ENCODE measurements around the gene PPP1R36. TPM values are rescaled to one million over a fixed set of nuclear protein-coding genes. Genes with fewer than 3 reads are reported as not detected.
"Not testable (repeated sequence)": the region's sequence is repeated elsewhere in the genome, so short reads cannot be mapped to it uniquely, and the experiment has no call there.

PPP1R36 gene
- 0.10 and 0.89 TPM in 2 replicates for total RNA-seq (2014; rRNA removed; shearing (Covaris generic))

DNA sequence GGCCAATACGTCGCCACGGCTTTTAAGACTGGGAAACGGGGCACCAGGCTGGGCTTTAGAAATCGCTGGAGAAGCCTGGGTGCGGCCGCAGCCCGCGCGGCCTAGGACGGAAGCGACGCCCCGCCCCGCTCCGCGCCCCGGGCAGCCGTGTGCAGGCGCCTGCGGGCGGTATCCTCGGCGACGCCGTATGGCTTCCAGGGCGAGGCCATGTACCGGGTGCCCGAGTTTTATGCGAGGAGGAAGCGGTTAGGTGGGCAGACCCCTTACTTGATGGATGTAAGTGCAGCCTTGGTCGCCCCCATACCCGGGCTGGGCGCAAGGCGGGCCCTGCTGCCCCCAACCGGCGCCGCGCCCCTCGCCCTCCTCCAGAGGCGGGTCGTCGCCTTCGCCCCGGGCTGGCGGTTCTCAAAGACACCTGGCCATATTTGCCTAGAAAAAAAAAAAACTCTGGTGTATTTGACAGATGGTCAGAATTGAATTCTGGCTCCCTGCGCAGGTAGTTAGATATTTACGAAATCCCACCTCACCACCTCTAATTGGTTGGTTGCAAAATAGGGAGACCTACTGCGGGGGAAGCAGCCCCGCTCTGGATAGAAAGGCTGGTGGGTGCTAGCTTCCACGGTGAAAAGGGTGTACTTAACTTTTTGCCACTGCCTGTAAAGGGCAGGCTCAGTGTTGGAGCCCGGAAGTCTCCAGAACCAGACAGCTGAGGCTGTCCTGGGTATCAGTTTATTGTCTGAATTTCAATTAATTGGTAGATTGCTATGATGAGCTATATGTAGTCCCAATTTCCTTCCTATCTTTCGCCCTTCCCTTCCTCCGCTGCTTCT is at the start of gene PPP1R36:
Gene PPP1R36 (plus strand): TSS at position 171 of the 830 bp plus-strand sequence. CDS start 37 bp downstream, at position 208.
- peak; percentile 41 for DNase-seq (ENCODE audit: low read depth)

GRCh38 chr14:64500088-64500487 is 49.7 kb upstream of the PPP1R36 start:
- DNase-seq (ENCODE audit: low read depth), result no peak

DNA sequence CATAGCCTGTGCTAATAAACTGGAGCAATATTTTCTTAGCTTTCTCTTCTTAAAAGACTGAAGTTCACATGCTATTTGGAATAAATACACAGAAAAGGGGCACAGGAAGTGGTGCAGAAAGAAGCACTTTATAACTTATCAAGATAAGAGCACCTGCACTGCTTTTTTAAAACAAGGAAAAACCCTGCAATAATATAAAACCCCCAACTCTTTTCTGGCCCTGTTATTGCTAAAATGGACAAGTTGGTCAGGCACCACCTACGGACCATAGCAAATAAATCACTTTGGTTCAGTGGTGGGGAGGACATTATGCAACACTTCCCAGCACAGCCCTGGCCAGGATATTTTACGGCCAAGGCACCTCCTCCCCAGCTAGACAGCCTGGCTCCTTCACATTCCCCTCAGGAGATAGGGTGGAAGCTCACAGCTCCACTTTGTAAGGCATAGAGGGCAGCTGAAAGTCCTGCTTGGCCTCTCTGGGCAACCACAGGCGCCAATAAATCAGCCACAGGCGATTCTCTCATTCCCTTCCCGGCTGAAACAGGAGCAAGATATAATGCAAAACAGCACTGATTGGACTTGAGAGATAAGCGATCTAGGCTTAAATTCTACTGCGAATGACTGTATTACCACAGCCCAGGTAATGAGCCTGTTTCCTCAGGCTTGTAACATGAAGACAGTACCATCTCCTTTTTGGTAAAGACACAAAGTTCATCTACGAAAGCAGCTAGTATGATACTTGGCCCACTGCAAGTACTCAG is 48.2 kb upstream of the PPP1R36 start:
- DNase-seq (ENCODE audit: low read depth), result peak; percentile 97

DNA sequence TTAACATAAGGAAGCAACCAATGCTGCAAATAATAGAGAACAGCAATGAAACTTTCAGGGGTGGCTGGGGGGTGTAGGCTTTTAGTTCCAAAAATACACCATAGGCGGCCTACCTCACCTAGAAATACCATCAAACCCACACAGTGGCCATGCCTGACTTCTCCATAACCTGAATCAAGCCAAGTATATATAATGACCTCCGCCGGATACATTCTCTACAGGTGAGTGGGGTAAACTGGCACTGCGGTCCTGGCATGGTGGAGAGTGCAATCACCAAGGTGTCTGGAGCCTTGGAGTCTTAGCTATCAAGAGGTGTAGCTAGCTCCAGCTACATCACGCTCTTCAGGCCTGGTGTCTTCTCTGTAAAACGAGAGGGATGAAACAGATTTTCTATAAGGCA is 47.3 kb upstream of the PPP1R36 start:
- DNase-seq (ENCODE audit: low read depth), result peak; percentile 6

- peak; percentile 22 for DNase-seq (ENCODE audit: low read depth)
These were observed 46.8 kb upstream of the PPP1R36 start for GRCh38 chr14:64502887-64503433.

- peak; percentile 93 for DNase-seq (ENCODE audit: low read depth)
These were observed 46.1 kb upstream of the PPP1R36 start, which contains the start of gene ZBTB25 for GRCh38 chr14:64503434-64504309. Gene ZBTB25 (minus strand): TSS chr14:64503838. CDS start chr14:64490533, 13,305 bp downstream.

GRCh38 chr14:64504310-64504896 is 45.4 kb upstream of the PPP1R36 start, which contains the start of gene ZBTB1:
Gene ZBTB1 (plus strand): TSS chr14:64504770. CDS start chr14:64521505, 16,735 bp downstream.
- DNase-seq (ENCODE audit: low read depth), result peak; percentile 78

DNA sequence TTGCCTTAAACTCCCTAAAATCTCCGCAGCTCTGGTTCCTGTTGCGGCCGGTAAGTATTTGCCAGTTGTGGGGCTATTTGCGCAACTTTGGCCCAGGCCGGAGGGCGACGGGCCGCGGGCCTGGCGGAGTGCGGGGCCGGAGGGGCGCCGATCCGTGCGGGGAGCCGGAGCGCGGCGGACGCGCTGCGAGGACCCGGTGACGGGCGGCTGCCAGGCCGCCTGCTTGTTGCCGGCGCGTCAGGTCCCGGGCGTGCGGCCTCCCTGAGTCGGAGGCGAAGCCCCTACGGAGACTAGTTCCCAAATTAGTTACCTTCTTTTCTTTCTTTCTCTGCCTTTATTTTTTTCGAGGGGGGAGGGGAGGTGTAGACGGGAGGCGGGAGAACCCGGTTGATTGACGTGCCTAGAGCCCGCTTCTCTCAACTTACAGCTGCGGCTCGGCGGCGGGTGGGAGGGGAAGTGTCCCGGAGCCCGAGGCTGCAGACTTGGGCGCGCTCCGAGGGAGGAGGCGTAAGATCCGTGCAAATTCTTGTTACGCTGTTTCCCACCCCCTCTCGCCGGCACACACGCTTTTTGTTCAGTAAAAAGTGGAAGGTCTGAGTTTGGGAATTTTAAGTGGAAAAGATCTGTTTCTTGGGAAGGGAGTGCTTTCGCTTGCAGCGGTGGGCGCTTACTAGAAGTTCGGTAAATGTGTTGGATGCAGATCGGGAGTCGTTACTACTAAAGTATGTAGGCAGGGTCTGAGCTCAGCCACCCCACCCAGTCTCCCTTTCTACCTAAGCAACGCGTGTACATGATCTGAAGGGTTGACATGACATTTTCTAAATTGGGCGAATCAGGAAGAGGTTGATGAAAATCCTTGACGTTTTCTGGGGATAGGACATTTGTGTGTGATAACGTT is 44.6 kb upstream of the PPP1R36 start:
- peak; percentile 89 for DNase-seq (ENCODE audit: low read depth)

DNA sequence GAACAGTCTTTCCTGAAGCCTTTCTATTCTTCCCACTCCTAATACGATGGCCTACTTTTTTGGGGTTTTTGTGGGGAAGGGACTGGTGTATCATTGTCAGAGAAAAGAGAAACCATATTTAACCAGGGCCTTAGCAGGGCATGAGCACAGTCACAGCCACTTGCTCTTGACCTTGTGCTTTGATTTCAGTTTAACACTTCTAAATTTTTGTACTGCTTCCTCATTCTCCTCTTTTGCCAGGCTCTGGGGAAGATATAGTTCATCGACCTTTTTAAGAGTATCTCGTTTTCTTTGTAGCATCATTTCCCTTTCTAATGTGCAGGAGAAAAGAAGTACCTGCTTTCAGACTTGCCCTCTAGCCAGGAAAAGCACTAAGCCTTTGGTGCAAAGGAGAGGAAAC is 43.0 kb upstream of the PPP1R36 start:
- no peak for DNase-seq (ENCODE audit: low read depth)

DNA sequence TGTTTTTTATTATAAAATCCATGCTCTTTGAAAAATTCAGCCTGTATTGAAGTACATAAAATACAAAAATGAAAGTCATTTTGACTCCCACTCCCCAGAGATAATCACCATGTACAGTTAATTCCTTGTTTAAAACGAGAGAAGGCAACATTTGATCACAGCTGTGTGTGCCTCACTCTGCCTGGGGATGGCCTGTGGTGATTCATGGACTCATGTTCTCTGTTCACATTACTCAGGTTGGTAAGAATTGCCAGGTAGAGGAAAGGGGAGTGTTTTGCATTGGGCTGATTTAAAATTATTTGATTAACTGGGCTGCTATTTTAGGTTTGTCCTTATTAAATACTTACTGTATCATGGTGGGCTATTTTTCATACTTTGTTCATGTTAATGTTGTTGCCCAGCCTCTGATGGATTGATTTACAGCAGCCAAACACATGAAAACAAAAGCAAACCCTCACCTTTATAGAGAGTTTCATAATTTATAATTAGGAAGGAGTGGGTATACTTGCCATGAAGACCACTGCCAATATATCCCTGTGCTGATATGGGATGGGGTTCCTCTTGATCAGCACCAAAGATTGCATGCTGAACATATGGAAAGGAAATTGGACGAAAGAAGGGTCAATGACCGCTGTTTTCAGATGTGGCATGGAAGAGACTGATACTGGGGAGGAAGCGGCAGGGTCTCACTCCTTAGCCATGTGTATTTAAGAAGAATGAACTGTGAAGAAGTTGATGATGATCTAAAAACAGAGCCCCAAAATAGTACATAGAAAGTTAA is 42.2 kb upstream of the PPP1R36 start:
- DNase-seq (ENCODE audit: low read depth), result peak; percentile 46

- DNase-seq (ENCODE audit: low read depth), result no peak
These were observed 41.5 kb upstream of the PPP1R36 start for GRCh38 chr14:64508215-64508776.

GRCh38 chr14:64509036-64509435 is 40.7 kb upstream of the PPP1R36 start:
- DNase-seq (ENCODE audit: low read depth), result no peak

- peak; percentile 72 for DNase-seq (ENCODE audit: low read depth)
These were observed 38.7 kb upstream of the PPP1R36 start for GRCh38 chr14:64510825-64511671.

GRCh38 chr14:64513271-64513670 is 36.5 kb upstream of the PPP1R36 start:
- no peak for DNase-seq (ENCODE audit: low read depth)

DNA sequence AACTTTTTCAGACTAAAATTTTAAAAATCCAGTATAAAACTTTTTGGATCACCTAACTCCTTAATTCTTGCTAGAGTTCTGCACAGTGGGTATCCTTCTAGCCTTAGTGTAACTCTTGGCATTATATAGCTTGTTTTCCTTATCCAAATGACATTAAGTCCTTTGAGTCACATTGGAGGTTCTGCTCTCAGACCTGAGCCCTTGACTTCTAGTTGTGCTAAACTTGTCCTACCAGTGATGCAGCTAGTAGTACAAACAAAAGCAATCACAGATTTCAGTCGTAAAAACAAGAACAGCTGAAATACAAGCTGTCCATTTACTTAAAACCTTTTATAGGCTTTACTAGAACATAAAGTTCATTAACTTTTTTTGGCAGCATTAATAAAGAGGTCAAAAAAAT is 34.7 kb upstream of the PPP1R36 start:
- no peak for DNase-seq (ENCODE audit: low read depth)

DNA sequence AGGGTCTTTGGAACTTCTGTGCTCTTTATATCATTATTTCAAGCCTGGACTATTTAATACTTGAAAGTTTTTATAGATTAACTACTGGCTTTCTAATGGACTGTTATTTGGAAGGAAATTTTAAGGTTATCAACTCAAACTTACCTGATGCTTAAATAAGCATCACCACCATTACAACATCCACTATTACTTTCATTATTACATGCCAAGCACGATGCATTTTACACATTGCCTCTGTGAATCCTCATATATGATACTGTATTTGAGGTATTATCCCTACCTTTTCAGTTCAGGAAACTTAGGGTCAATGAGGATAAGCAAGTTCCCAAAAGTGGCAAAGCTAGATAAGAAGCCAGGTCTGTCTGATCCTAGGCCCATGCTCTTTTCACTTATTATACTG is 32.8 kb upstream of the PPP1R36 start:
- DNase-seq (ENCODE audit: low read depth), result no peak

DNA sequence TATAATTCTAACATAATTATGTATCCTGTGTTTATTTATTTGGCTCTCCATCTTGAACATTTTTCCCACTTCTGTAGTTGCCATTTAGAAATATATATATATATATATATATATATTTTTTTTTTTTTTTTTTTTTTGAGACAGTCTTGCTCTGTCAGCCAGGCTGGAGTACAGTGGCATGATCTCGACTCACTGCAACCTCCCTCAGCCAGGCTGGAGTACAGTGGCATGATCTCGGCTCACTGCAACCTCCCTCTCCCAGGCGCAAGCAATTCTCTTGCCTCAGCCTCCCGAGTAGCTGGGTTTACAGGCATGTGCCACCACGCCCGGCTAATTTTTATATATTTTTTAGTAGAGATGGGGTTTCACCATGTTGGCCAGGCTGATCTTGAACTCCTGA is 32.1 kb upstream of the PPP1R36 start:
- not testable (repeated sequence) for DNase-seq (ENCODE audit: low read depth)

DNA sequence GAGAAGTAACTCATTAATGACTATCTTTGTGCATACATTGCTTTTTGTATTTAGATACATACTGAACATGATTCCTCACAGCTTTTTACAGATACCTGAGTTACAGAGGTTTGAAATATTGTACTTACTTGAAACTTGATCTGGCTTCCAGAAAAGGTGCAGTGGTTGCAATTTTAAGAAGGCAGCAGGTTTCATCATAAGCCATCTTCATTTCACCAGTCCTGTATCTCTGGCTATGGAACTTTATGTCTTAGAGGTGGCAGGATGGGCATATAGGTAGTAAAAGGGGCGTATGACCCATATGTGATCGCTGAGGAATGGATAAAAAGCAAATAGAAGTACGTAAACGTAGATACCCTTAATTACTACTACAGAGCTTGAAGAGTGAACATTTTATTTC is 31.5 kb upstream of the PPP1R36 start:
- DNase-seq (ENCODE audit: low read depth), result no peak

Measured in M059J (cell line).